HCT116 (cell line): ENCODE measurements around the gene NANOG. TPM values are rescaled to one million over a fixed set of nuclear protein-coding genes. Genes with fewer than 3 reads are reported as not detected.
"Not testable (repeated sequence)": the region's sequence is repeated elsewhere in the genome, so short reads cannot be mapped to it uniquely, and the experiment has no call there.

Source experiments
- ATAC-seq: fragments of 200-7000 bp; cut with Tn5 transposase; 2 replicates; pipeline ENCODE4 v1.9.1; 2020; ENCODE audit warnings: mild to moderate bottlenecking, moderate library complexity
- BruUV-seq: library from RNA; stranded (reverse); fragments of 400-500 nt; replicated peaks from 2 replicates; lab custom pipeline; 2021; lab: Mats Ljungman, UMichigan
- CTCF ChIA-PET: fragments of 300-600 bp; sonication (Branson Sonifier 250); formaldehyde crosslinking; loops from one replicate; lab custom pipeline; 2021; ENCODE audit warnings: antibody characterized with exemption; lab: Charles Lee
- POLR2A ChIA-PET: fragments of 300-600, 350-600 bp; sonication (Branson Sonifier 250); formaldehyde crosslinking; loops from one replicate; lab custom pipeline; 2021; ENCODE audit warnings: antibody characterized with exemption; lab: Charles Lee
- RAD21 ChIA-PET, 2 experiments: fragments of 300-600 bp; sonication (Branson Sonifier 250); formaldehyde crosslinking; loops; one replicate each; lab custom pipeline; 2023; ENCODE audit warnings: low total read pairs in 2 of 2; ENCODE audit not compliant: uncharacterized antibody in 2 of 2, unreplicated experiment in 2 of 2, low non-redundant PET in 1 of 2; lab: Charles Lee
- DNase-seq: peaks from one replicate; pipeline ENCODE4 v3.0.0-alpha.2; 2010; ENCODE audit warnings: low read depth, low spot score
- H2AFZ ChIP-seq: fragments of 200-600 bp; shearing (Covaris generic), sonication (generic); 2 replicates; pipeline ENCODE4 v1.6.1; 2017; ENCODE audit warnings: low read depth, mixed run types, mixed read lengths, antibody characterized with exemption, low read length; ENCODE audit not compliant: poor library complexity, severe bottlenecking
- H3K27ac ChIP-seq: 2 replicates; pipeline ENCODE4 v1.5.1; 2012; ENCODE audit warnings: low read depth, low read length
- H3K27me3 ChIP-seq: fragments of 200-600 bp; sonication (generic); 2 replicates; pipeline ENCODE4 v1.6.1; 2016; ENCODE audit warnings: mixed run types, low read length, mixed read lengths; ENCODE audit not compliant: insufficient read depth
- H3K36me3 ChIP-seq, 2 experiments: fragments of 200-500 bp in 1 of 2; fragments of 200-600 bp in 1 of 2; sonication (Bioruptor generic) in 1 of 2; sonication (generic) in 1 of 2; 2 replicates each; pipeline versions ENCODE4 v1.5.1 to v1.6.1; 2014 to 2016; ENCODE audit warnings: low read length in 2 of 2, inconsistent platforms in 1 of 2, mixed read lengths in 1 of 2, mixed run types in 1 of 2; ENCODE audit not compliant: insufficient read depth in 2 of 2, control insufficient read depth in 1 of 2
- H3K4me1 ChIP-seq, 2 experiments: fragments of 200-600 bp in 1 of 2; sonication (generic) in 1 of 2; 2 replicates each; pipeline versions ENCODE4 v1.5.1 to v1.6.1; 2012 to 2017; ENCODE audit warnings: low read length in 2 of 2, inconsistent platforms in 1 of 2, mild to moderate bottlenecking in 1 of 2, mixed read lengths in 1 of 2, mixed run types in 1 of 2, moderate library complexity in 1 of 2; ENCODE audit not compliant: insufficient read depth in 2 of 2, control insufficient read depth in 1 of 2
- H3K4me2 ChIP-seq: fragments of 200-600 bp; sonication (generic); 2 replicates; pipeline ENCODE4 v1.6.1; 2017; ENCODE audit warnings: mixed run types, low read length, mixed read lengths
- H3K4me3 ChIP-seq, 2 experiments: fragments of 200-600 bp in 1 of 2; sonication (generic) in 1 of 2; replicated peaks in 1 of 2; 2 replicates each; pipeline ENCODE4 v1.5.1; 2011 to 2016; ENCODE audit warnings: low read length in 2 of 2, control low read depth in 1 of 2, low read depth in 1 of 2, mild to moderate bottlenecking in 1 of 2, mixed read lengths in 1 of 2, mixed run types in 1 of 2
- H3K79me2 ChIP-seq: fragments of 200-600 bp; sonication (generic); 2 replicates; pipeline ENCODE4 v1.6.1; 2017; ENCODE audit warnings: mild to moderate bottlenecking, mixed run types, low read length, moderate library complexity, mixed read lengths; ENCODE audit not compliant: insufficient read depth
- H3K9ac ChIP-seq: fragments of 200-600 bp; sonication (generic); 2 replicates; pipeline ENCODE4 v1.6.1; 2016; ENCODE audit warnings: low read length, mixed read lengths
- H3K9me2 ChIP-seq: fragments of 200-600 bp; sonication (generic), shearing (Covaris generic); 2 replicates; pipeline ENCODE4 v1.6.1; 2017; ENCODE audit warnings: mixed run types, mild to moderate bottlenecking, moderate library complexity; ENCODE audit not compliant: insufficient read depth
- H3K9me3 ChIP-seq, 2 experiments: fragments of 200-500 bp in 1 of 2; fragments of 200-600 bp in 1 of 2; sonication (Bioruptor generic) in 1 of 2; sonication (generic) in 1 of 2; 2 replicates each; pipeline ENCODE4 v1.6.1; 2014 to 2017; ENCODE audit warnings: low read length in 2 of 2, mixed read lengths in 2 of 2, inconsistent platforms in 1 of 2, low read depth in 1 of 2, mild to moderate bottlenecking in 1 of 2, mixed run types in 1 of 2, moderate library complexity in 1 of 2; ENCODE audit not compliant: control insufficient read depth in 1 of 2, insufficient read depth in 1 of 2
- H4K20me1 ChIP-seq: fragments of 200-600 bp; sonication (generic), shearing (Covaris generic); 2 replicates; pipeline ENCODE4 v1.6.1; 2017; ENCODE audit warnings: mixed run types, mild to moderate bottlenecking, moderate library complexity; ENCODE audit not compliant: insufficient read depth
- CEBPB ChIP-seq: IDR thresholded peaks from 2 replicates; pipeline ENCODE4 v1.6.1; 2012; ENCODE audit warnings: low read depth
- ELF1 ChIP-seq: IDR thresholded peaks from 2 replicates; pipeline ENCODE4 v1.6.1; 2012; ENCODE audit warnings: low read depth, borderline replicate concordance
- EZH2phosphoT487 ChIP-seq: fragments of 200-600 bp; IDR thresholded peaks from 2 replicates; pipeline ENCODE4 v1.6.1; 2018; ENCODE audit warnings: antibody characterized with exemption, borderline replicate concordance
- POLR2A ChIP-seq: IDR thresholded peaks from 2 replicates; pipeline ENCODE4 v1.7.0; 2011; ENCODE audit warnings: borderline replicate concordance; ENCODE audit not compliant: insufficient read depth, insufficient read length; ENCODE audit errors: extremely low read depth
- POLR2AphosphoS5 ChIP-seq: IDR thresholded peaks from 2 replicates; pipeline ENCODE4 v1.6.1; 2011; ENCODE audit warnings: mild to moderate bottlenecking, low read depth, low read length, moderate library complexity
- YY1 ChIP-seq: IDR thresholded peaks from 2 replicates; pipeline ENCODE4 v1.6.1; 2011; ENCODE audit warnings: low read length, low read depth, moderate library complexity, mild to moderate bottlenecking; ENCODE audit not compliant: insufficient replicate concordance; ENCODE audit errors: extremely low read depth
- ZNF274 ChIP-seq: fragments of 200-500 bp; sonication (Bioruptor generic); IDR thresholded peaks from 2 replicates; pipeline ENCODE4 v1.6.1; 2014; ENCODE audit warnings: mild to moderate bottlenecking, low read depth, low read length, inconsistent platforms
- intact Hi-C: fragments of 100-400 bp; cut with micrococcal nuclease; formaldehyde crosslinking; loops from 2 replicates; pipeline ENCODE4 v1.10.0; 2022
- total RNA-seq: library from RNA; stranded (reverse); gene quantifications from one replicate; pipeline ENCODE4 v1.2.1, GENCODE V29; 2021; ENCODE audit not compliant: unreplicated experiment

Gene NANOG
- total RNA-seq, 1 experiment from 2014 or later = 0.22 TPM

DNA sequence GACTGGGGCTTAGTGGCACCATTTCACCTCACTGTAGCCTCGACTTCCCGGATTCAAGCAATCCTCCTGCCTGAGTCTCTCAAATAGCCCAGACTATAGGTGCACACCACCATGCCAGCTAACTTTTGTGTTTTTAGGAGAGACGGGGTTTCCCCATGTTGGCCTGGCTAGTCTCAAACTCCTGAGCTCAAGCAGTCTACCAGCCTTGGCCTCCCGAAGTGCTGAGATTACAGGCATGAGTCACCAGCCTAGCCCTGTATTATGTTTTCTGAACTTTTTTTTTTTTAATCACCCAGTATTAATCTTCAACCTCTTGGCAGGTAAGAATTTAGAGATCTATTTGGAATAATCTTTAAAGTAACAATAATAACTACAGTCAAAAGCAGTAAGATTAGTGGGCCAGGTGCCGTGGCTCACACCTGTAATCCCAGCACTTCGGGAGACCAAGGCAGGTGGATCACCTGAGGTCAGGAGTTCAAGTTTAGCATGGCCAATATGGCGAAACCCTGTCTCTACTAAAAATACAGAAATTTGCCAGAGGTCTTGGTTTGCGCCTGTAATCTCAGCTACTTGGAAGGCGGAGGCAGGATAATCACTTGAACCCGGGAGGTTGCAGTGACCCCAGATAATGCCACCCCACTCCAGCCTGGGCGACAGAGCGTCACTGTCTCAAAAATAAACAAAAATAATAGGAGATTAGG lies 8.6 kb downstream of the NANOG start:
- intact Hi-C loops = no loop called here
- ChIA-PET POLR2A (interaction anchor here (1.8 kb wide), 1 partner anchor 108 kb away, joined by 12 read pairs; no protein-coding TSS in a partner anchor), CTCF (interaction anchor here (1.6 to 2.2 kb wide), 2 partner anchors 9 to 107 kb away, joined by 6 to 9 read pairs; no protein-coding TSS in a partner anchor), RAD21 (interaction anchor here in 1 of 2 experiments (1.3 kb wide), 1 partner anchor 107 kb away, joined by 4 read pairs; no protein-coding TSS in a partner anchor)
- TF ChIP-seq YY1 = no peak
- TF ChIP-seq ELF1 = no peak
- no peak for TF ChIP-seq POLR2AphosphoS5
- TF ChIP-seq ZNF274 = no peak
- no peak for TF ChIP-seq POLR2A
- no peak for TF ChIP-seq EZH2phosphoT487
- no peak for TF ChIP-seq CEBPB
- Histone ChIP-seq H3K27me3 (no peaks in the 10 kb centered on the region), H3K36me3 (no peaks in the 10 kb centered on the region), H3K79me2 (no peaks in the 10 kb centered on the region), H3K4me1 (no peaks in the 10 kb centered on the region), H3K27ac (no peak overlapping the region), H3K4me2 (no peak overlapping the region), H2AFZ (no peak overlapping the region), H3K9me3 (no peaks in the 10 kb centered on the region), H4K20me1 (no peaks in the 10 kb centered on the region), H3K9ac (no peak overlapping the region), H3K4me3 (no peak overlapping the region), H3K9me2 (no peaks in the 10 kb centered on the region)
- BruUV-seq = no TSS peak
- ATAC-seq (no peak), DNase-seq (no peak)

DNA sequence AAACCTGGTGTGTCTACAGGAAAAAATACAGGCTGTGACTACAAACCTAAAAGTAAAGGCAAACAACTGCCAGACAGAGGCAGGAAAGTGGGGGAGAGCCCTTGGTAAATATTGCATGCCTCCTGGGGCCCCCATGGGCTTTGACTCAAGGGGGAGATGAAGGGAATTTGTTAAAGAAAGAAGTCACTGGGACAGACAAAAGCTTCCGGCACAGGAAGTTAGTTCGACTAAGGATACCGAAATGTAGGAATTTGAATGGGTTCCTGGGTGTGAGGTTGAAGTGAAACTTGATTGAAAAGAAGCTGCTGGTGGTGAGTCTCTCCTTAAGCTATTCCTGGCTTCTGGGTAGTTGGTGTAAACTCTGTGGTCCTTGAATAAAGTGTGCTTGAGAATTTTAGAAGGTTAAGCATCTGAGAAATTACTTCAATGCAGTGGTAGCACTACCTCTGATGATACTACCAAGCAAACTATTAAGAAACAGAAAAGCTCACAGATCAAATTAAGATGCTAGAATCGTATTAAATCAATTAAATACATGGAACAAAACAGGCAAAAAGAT lies 9.6 kb downstream of the NANOG start:
- H3K9me2 ChIP-seq, H3K9me3 ChIP-seq, H3K27ac ChIP-seq, H4K20me1 ChIP-seq, H3K4me3 ChIP-seq, H3K4me1 ChIP-seq, H3K4me2 ChIP-seq, H3K36me3 ChIP-seq, H2AFZ ChIP-seq, H3K27me3 ChIP-seq, intact Hi-C loops, DNase-seq, H3K79me2 ChIP-seq, BruUV-seq, H3K9ac ChIP-seq, ATAC-seq: not testable (repeated sequence)
- ChIA-PET CTCF (interaction anchor here (1.6 to 2.2 kb wide), 2 partner anchors 8 to 106 kb away, joined by 6 to 9 read pairs; no protein-coding TSS in a partner anchor), RAD21 (interaction anchor here in 1 of 2 experiments (1.3 kb wide), 1 partner anchor 106 kb away, joined by 4 read pairs; no protein-coding TSS in a partner anchor), POLR2A (interaction anchor here (1.8 kb wide), 1 partner anchor 107 kb away, joined by 12 read pairs; no protein-coding TSS in a partner anchor)
